T-helper 2 cell treated with Interferon-gamma antibody and Interleukin-4, amounts not matched to agents 100 ng/mL and 5 ng/mL, for 36 hours (primary cell): ENCODE results near the gene BSG. TPM values are rescaled to one million over a fixed set of nuclear protein-coding genes. Genes with fewer than 3 reads are reported as not detected.
"Not testable (repeated sequence)": the region's sequence is repeated elsewhere in the genome, so short reads cannot be mapped to it uniquely, and the experiment has no call there.

Experiments used
- intact Hi-C: fragments of 100-400 bp; cut with micrococcal nuclease; formaldehyde crosslinking; loops from one replicate; pipeline ENCODE4 v1.15.1; 2023
- total RNA-seq: library from RNA; stranded (reverse); gene quantifications from 2 replicates; pipeline ENCODE4 v1.2.3, GENCODE V29; 2022

Gene BSG
- total RNA-seq, 1 donor from 2014 or later: 237 TPM

GRCh38 chr19:617551-618246 lies 45.3 kb downstream of the BSG start:
- intact Hi-C loops: no loop called here

GRCh38 chr19:618247-618619 lies 45.8 kb downstream of the BSG start:
- intact Hi-C loops: no loop called here

GRCh38 chr19:618674-619285 lies 46.4 kb downstream of the BSG start:
- intact Hi-C loops: no loop called here

- intact Hi-C loops: no loop called here
Observed at GRCh38 chr19:619286-620002, 47.0 kb downstream of the BSG start.

GRCh38 chr19:620166-620862 lies 47.9 kb downstream of the BSG start:
- intact Hi-C loops: no loop called here

GRCh38 chr19:621191-621590 lies 48.8 kb downstream of the BSG start:
- intact Hi-C loops: not testable (repeated sequence)

GRCh38 chr19:621819-622218 lies 49.4 kb downstream of the BSG start:
- intact Hi-C loops: no loop called here

GRCh38 chr19:622666-623065 lies 50.3 kb downstream of the BSG start:
- intact Hi-C loops: no loop called here

- intact Hi-C loops: no loop called here
Observed at GRCh38 chr19:623175-623916, 51.0 kb downstream of the BSG start.

GRCh38 chr19:623974-624373 lies 51.6 kb downstream of the BSG start:
- intact Hi-C loops: no loop called here

- intact Hi-C loops: no loop called here
Observed at GRCh38 chr19:624433-625109, 52.2 kb downstream of the BSG start.

- intact Hi-C loops: no loop called here
Observed at GRCh38 chr19:625257-625656, 52.9 kb downstream of the BSG start.

GRCh38 chr19:626566-626965 lies 54.2 kb downstream of the BSG start:
- intact Hi-C loops: not testable (repeated sequence)

- intact Hi-C loops: no loop called here
Observed at GRCh38 chr19:628168-628567, 55.8 kb downstream of the BSG start.

- intact Hi-C loops: not testable (repeated sequence)
Observed at GRCh38 chr19:629515-629914, 57.1 kb downstream of the BSG start.

- intact Hi-C loops: no loop called here
Observed at GRCh38 chr19:629961-630714, 57.7 kb downstream of the BSG start.

- intact Hi-C loops: loop anchor here (1.0 to 2.0 kb wide), 3 partner anchors 22 to 125 kb away; partner anchors contain the start of genes RNF126 and TPGS1
Observed at GRCh38 chr19:632579-633067, 60.2 kb downstream of the BSG start.
